Measurements from ENCODE around the gene EMP1.

The EMP1 gene

GRCh38 chr12:13173012-13173932 is 23.3 kb upstream of the EMP1 start:
- DNase-seq = no peak

GRCh38 chr12:13175499-13175898 is 21.0 kb upstream of the EMP1 start:
- no peak for DNase-seq

GRCh38 chr12:13176256-13176655 is 20.3 kb upstream of the EMP1 start:
- no peak for DNase-seq

GRCh38 chr12:13177373-13177772 is 19.2 kb upstream of the EMP1 start:
- no peak for DNase-seq

- no peak for DNase-seq
Observed at GRCh38 chr12:13177906-13178305, 18.6 kb upstream of the EMP1 start.

GRCh38 chr12:13178568-13179210 is 17.8 kb upstream of the EMP1 start:
- DNase-seq = no peak

- DNase-seq = no peak
Observed at GRCh38 chr12:13179211-13180074, 17.1 kb upstream of the EMP1 start.

GRCh38 chr12:13181375-13182070 is 15.0 kb upstream of the EMP1 start:
- no peak for DNase-seq

GRCh38 chr12:13182881-13183280 is 13.6 kb upstream of the EMP1 start:
- DNase-seq = no peak

- DNase-seq = no peak
Observed at GRCh38 chr12:13183620-13184019, 12.9 kb upstream of the EMP1 start.

- no peak for DNase-seq
Observed at GRCh38 chr12:13186302-13186701, 10.2 kb upstream of the EMP1 start.

GRCh38 chr12:13187399-13187798 is 9.1 kb upstream of the EMP1 start:
- no peak for DNase-seq

GRCh38 chr12:13189264-13189663 is 7.3 kb upstream of the EMP1 start:
- no peak for DNase-seq

GRCh38 chr12:13190275-13190674 is 6.3 kb upstream of the EMP1 start:
- no peak for DNase-seq

GRCh38 chr12:13192719-13193118 is 3.8 kb upstream of the EMP1 start:
- no peak for DNase-seq

GRCh38 chr12:13193505-13194231 is 2.9 kb upstream of the EMP1 start:
- no peak for DNase-seq

GRCh38 chr12:13194401-13195110 is 2.0 kb upstream of the EMP1 start:
- no peak for DNase-seq

GRCh38 chr12:13195250-13195649 is 1.3 kb upstream of the EMP1 start:
- no peak for DNase-seq

- DNase-seq = no peak
Observed at GRCh38 chr12:13195785-13196129, 769 bp upstream of the EMP1 start.

GRCh38 chr12:13197032-13197431 is 506 bp downstream of the EMP1 start:
- DNase-seq = no peak

GRCh38 chr12:13197526-13198143 is 1.1 kb downstream of the EMP1 start:
- no peak for DNase-seq
